ENCODE results near the gene C19orf44. TPM values are rescaled to one million over a fixed set of nuclear protein-coding genes. Genes with fewer than 3 reads are reported as not detected.
"Not testable (repeated sequence)": the region's sequence is repeated elsewhere in the genome, so short reads cannot be mapped to it uniquely, and the experiment has no call there.

Gene C19orf44
- total and polyA plus RNA-seq, 3 experiments from 2014 or later = 1.3 to 5.4 (median 5.1) TPM

DNA sequence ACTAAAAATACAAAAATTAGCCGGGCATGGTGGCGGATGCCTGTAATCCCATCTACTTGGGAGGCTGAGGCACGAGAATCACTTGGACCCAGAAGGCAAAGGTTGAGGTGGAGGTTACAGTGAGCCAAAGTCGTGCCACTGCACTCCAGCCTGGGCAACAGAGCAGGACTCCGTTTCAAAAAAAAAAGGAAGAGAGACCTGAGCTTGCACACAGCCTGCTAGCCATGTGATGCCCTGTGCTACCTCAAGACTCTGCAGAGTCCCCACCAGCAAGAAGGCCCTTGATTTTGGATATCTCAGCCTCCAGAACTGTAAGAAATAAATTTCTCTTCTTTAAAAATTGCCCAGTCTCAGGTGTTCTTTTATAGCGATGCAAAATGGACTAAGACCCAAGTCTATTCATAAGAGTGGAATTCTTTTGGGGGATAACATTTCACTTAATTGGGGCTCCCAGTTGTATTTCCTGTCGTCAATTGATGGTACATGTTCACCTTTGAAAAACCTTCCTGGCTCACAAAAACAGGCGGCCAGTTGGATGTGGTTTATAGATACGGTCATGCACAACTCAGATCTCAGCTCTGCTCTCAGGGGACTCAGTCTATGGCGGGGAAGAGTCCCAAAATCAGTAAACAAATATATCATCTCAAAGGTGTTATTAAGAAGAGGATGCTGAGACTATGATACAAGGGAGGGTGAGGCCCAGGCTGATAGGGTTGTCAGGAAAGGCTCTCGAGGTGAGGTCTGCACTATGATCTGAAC, 48.5 kb downstream of the C19orf44 start:
- Mint-ChIP-seq H3K36me3 (peaks cover 0 to 22% (median 2%) of the 10 kb centered on the region in 3 donors), H3K27ac (peak overlapping the region; percentile 7 to 94 (median 42)), H3K4me3 (peak overlapping the region; percentile 6 to 74 (median 38)), H3K27me3 (no peaks in the 10 kb centered on the region), H3K9me3 (no peaks in the 10 kb centered on the region), H3K4me1 (peaks cover 27 to 41% (median 35%) of the 10 kb centered on the region in 3 donors)
- POLR2A ChIA-PET = no interaction called here
- Histone ChIP-seq H3K4me1 (ENCODE audit: insufficient read depth, low read length) (peaks cover 28% of the 10 kb centered on the region), H3K4me3 (ENCODE audit: low read length) (no peak overlapping the region), H3K27me3 (ENCODE audit: insufficient read depth, low read length, poor library complexity, severe bottlenecking) (no peaks in the 10 kb centered on the region), H3K27ac (ENCODE audit: low read depth, low read length) (no peak overlapping the region), H3K9me3 (ENCODE audit: low read length) (no peaks in the 10 kb centered on the region), H3K36me3 (ENCODE audit: insufficient read depth, low read length) (peaks cover 8% of the 10 kb centered on the region)
- no peak for DNase-seq
- CTCF ChIA-PET = no interaction called here

DNA sequence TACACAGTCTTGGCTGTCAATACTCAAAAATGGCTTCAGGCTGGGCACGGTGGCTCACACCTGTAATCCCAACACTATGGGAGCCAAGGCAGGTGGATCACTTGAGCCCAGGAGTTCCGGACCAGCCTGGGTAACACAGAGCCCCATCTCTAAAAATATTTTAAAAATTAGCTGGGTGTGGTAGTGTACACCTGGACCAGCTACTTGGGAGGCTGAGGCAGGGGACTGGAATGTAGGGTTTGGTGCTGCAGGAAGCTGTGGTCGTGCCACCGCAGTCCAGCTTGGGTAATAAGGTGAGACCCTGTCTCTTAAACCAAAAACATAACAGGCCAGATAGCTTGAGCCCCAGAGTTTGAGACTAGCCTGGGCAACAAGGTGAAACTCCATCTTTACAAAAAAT, 52.8 kb downstream of the C19orf44 start:
- H3K27ac Mint-ChIP-seq = peak overlapping the region in 1 of 8 donors; percentile 36
- H3K27ac ChIP-seq (ENCODE audit: low read depth, low read length) = no peak overlapping the region

DNA sequence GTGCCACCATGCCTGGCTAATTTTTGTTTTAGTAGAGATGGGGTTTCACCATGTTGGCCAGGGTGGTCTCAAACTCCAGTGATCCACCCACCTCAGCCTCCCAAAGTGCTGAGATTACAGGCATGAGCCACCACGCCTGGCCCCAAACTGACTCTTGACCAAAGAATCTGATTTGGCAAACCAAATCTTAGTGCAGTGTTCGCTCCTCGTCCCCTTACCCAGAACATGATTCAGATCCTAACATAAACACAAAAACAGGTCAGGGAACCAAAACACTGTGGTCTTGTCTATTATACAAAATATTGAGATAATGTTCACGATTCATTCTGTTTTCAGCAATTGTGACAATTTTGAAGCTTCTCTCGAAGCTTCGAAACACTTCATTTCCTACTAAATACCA, 55.7 kb downstream of the C19orf44 start:
- DNase-seq; H3K4me3 Mint-ChIP-seq; H3K36me3 ChIP-seq (ENCODE audit: insufficient read depth, low read length); H3K4me1 Mint-ChIP-seq; H3K27ac Mint-ChIP-seq; H3K4me3 ChIP-seq (ENCODE audit: low read length); H3K9me3 Mint-ChIP-seq; H3K27ac ChIP-seq (ENCODE audit: low read depth, low read length); H3K27me3 ChIP-seq (ENCODE audit: insufficient read depth, low read length, poor library complexity, severe bottlenecking); H3K4me1 ChIP-seq (ENCODE audit: insufficient read depth, low read length); H3K9me3 ChIP-seq (ENCODE audit: low read length); CTCF ChIA-PET; POLR2A ChIA-PET; H3K27me3 Mint-ChIP-seq: not testable (repeated sequence)
- H3K36me3 Mint-ChIP-seq = peaks cover 0 to 62% (median 8%) of the 10 kb centered on the region in 3 donors

More for the DNA sequence above, 52.8 kb downstream of the C19orf44 start:
- Mint-ChIP-seq H3K36me3 (peaks cover 0 to 42% (median 9%) of the 10 kb centered on the region in 3 donors), H3K4me1 (peaks cover 9 to 16% (median 15%) of the 10 kb centered on the region in 3 donors), H3K4me3 (no peak overlapping the region), H3K27me3 (no peaks in the 10 kb centered on the region), H3K9me3 (no peaks in the 10 kb centered on the region)
- Histone ChIP-seq H3K9me3 (ENCODE audit: low read length) (no peaks in the 10 kb centered on the region), H3K27me3 (ENCODE audit: insufficient read depth, low read length, poor library complexity, severe bottlenecking) (no peaks in the 10 kb centered on the region), H3K4me3 (ENCODE audit: low read length) (no peak overlapping the region), H3K36me3 (ENCODE audit: insufficient read depth, low read length) (no peaks in the 10 kb centered on the region), H3K4me1 (ENCODE audit: insufficient read depth, low read length) (peaks cover under 1% of the 10 kb centered on the region)
- no peak for DNase-seq
- ChIA-PET POLR2A (no interaction called here), CTCF (no interaction called here)

GRCh38 chr19:16554776-16555175, 58.6 kb downstream of the C19orf44 start:
- Histone ChIP-seq H3K9me3 (ENCODE audit: low read length) (no peaks in the 10 kb centered on the region), H3K27ac (ENCODE audit: low read depth, low read length) (no peak overlapping the region), H3K27me3 (ENCODE audit: insufficient read depth, low read length, poor library complexity, severe bottlenecking) (no peaks in the 10 kb centered on the region), H3K4me1 (ENCODE audit: insufficient read depth, low read length) (no peaks in the 10 kb centered on the region), H3K36me3 (ENCODE audit: insufficient read depth, low read length) (peaks cover 7% of the 10 kb centered on the region), H3K4me3 (ENCODE audit: low read length) (no peak overlapping the region)
- no peak overlapping the region for H3K4me3 Mint-ChIP-seq
- H3K27ac Mint-ChIP-seq = peak overlapping the region in 1 of 8 donors; percentile 60
- no peaks in the 10 kb centered on the region for H3K27me3 Mint-ChIP-seq
- CTCF ChIA-PET = interaction anchor here (1.2 kb wide), 1 partner anchor 105 kb away, joined by 4 read pairs; the partner anchor contains the start of gene SMIM7
- peaks cover 0 to 5% (median 2%) of the 10 kb centered on the region in 3 donors for H3K4me1 Mint-ChIP-seq
- no peak for DNase-seq
- POLR2A ChIA-PET = no interaction called here
- H3K9me3 Mint-ChIP-seq = no peaks in the 10 kb centered on the region
- H3K36me3 Mint-ChIP-seq = peaks cover 3 to 71% (median 11%) of the 10 kb centered on the region in 3 donors

DNA sequence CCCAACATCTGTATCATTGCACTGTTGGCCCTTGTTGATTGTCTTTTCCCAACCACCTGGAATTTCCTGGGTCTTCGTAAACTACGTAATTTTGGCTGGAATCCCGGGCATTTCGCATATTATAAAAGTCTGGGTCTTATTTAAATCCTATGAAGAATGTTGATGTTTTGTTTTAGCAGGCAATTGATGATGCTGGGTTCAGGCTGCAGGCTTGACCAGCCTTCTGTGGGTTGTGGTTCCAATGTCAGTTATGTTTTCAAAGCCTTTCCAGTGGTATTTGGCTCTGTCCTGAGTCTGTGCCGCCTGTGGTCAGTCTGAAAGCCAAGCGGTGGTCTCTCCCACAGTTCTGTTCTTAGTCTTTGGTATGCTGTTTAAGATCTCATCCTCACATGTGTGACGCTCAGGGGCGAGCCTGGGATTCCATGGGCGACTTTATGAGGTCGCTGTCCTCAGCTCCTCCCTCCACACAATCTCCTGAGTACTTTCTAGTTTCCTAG, 63.6 kb downstream of the C19orf44 start:
- CTCF ChIA-PET = no interaction called here
- Mint-ChIP-seq H3K27ac (peak overlapping the region in 2 of 8 donors; percentile 63 to 80), H3K9me3 (no peaks in the 10 kb centered on the region), H3K36me3 (peaks cover 4 to 69% (median 19%) of the 10 kb centered on the region in 3 donors), H3K27me3 (no peaks in the 10 kb centered on the region), H3K4me1 (peaks cover 4 to 10% (median 7%) of the 10 kb centered on the region in 3 donors), H3K4me3 (no peak overlapping the region)
- no peaks in the 10 kb centered on the region for H3K27me3 ChIP-seq (ENCODE audit: insufficient read depth, low read length, poor library complexity, severe bottlenecking)
- H3K4me1 ChIP-seq (ENCODE audit: insufficient read depth, low read length) = no peaks in the 10 kb centered on the region
- no peak overlapping the region for H3K27ac ChIP-seq (ENCODE audit: low read depth, low read length)
- POLR2A ChIA-PET = no interaction called here
- no peak for DNase-seq
- no peaks in the 10 kb centered on the region for H3K9me3 ChIP-seq (ENCODE audit: low read length)
- H3K4me3 ChIP-seq (ENCODE audit: low read length) = no peak overlapping the region
- peaks cover 22% of the 10 kb centered on the region for H3K36me3 ChIP-seq (ENCODE audit: insufficient read depth, low read length)

- Histone ChIP-seq H3K4me3 (ENCODE audit: low read length) (no peak overlapping the region), H3K4me1 (ENCODE audit: insufficient read depth, low read length) (peaks cover 9% of the 10 kb centered on the region), H3K27ac (ENCODE audit: low read depth, low read length) (no peak overlapping the region), H3K9me3 (ENCODE audit: low read length) (no peaks in the 10 kb centered on the region), H3K36me3 (ENCODE audit: insufficient read depth, low read length) (peaks cover 26% of the 10 kb centered on the region), H3K27me3 (ENCODE audit: insufficient read depth, low read length, poor library complexity, severe bottlenecking) (no peaks in the 10 kb centered on the region)
- no peak for DNase-seq
- peaks cover 11 to 22% (median 12%) of the 10 kb centered on the region in 3 donors for H3K4me1 Mint-ChIP-seq
- ChIA-PET CTCF (interaction anchor here (0.7 kb wide), 1 partner anchor 360 kb away, joined by 4 read pairs; no protein-coding TSS in a partner anchor), POLR2A (no interaction called here)
- peak overlapping the region in 5 of 8 donors; percentile 56 to 89 (median 64) for H3K27ac Mint-ChIP-seq
- H3K9me3 Mint-ChIP-seq = no peaks in the 10 kb centered on the region
- H3K36me3 Mint-ChIP-seq = peaks cover 4 to 61% (median 22%) of the 10 kb centered on the region in 3 donors
- H3K27me3 Mint-ChIP-seq = no peaks in the 10 kb centered on the region
- H3K4me3 Mint-ChIP-seq = no peak overlapping the region
Observed at GRCh38 chr19:16561382-16561781, 65.2 kb downstream of the C19orf44 start.

DNA sequence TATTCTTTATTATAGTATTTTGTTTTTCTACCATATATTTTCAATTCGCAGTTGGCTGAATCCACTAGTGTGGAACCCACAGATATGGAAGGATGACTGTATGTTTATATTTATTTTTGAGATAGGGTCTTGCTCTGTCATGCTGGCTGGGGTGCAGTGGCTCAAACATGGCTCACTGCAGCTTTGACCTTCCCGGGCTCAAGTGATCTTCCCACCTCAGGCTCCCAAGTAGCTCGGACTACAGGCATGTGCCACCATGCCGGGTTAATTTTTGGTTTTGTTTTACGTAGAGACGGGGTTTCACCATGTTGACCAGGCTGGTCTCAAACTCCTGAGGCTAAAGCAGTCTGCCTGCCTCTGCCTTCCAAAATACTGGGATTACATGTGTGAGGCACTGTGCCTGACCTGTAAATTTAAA, 66.4 kb downstream of the C19orf44 start:
- Mint-ChIP-seq H3K27me3 (no peaks in the 10 kb centered on the region), H3K27ac (peak overlapping the region in 2 of 8 donors; percentile 58 to 73), H3K9me3 (no peaks in the 10 kb centered on the region), H3K4me1 (peaks cover 18 to 30% (median 20%) of the 10 kb centered on the region in 3 donors), H3K36me3 (peaks cover 4 to 60% (median 21%) of the 10 kb centered on the region in 3 donors), H3K4me3 (no peak overlapping the region)
- no peak overlapping the region for H3K4me3 ChIP-seq (ENCODE audit: low read length)
- no peaks in the 10 kb centered on the region for H3K27me3 ChIP-seq (ENCODE audit: insufficient read depth, low read length, poor library complexity, severe bottlenecking)
- DNase-seq = no peak
- ChIA-PET POLR2A (no interaction called here), CTCF (interaction anchor here (0.7 to 1.3 kb wide), 3 partner anchors 9 to 11 kb away, joined by 3 read pairs; no protein-coding TSS in a partner anchor)
- peaks cover 22% of the 10 kb centered on the region for H3K4me1 ChIP-seq (ENCODE audit: insufficient read depth, low read length)
- no peaks in the 10 kb centered on the region for H3K9me3 ChIP-seq (ENCODE audit: low read length)
- peak overlapping the region; percentile 22 for H3K27ac ChIP-seq (ENCODE audit: low read depth, low read length)
- H3K36me3 ChIP-seq (ENCODE audit: insufficient read depth, low read length) = peaks cover 26% of the 10 kb centered on the region

- H3K27me3 Mint-ChIP-seq = no peaks in the 10 kb centered on the region
- Histone ChIP-seq H3K27me3 (ENCODE audit: insufficient read depth, low read length, poor library complexity, severe bottlenecking) (no peaks in the 10 kb centered on the region), H3K4me1 (ENCODE audit: insufficient read depth, low read length) (peaks cover 25% of the 10 kb centered on the region), H3K4me3 (ENCODE audit: low read length) (no peak overlapping the region), H3K27ac (ENCODE audit: low read depth, low read length) (no peak overlapping the region), H3K36me3 (ENCODE audit: insufficient read depth, low read length) (peaks cover 21% of the 10 kb centered on the region), H3K9me3 (ENCODE audit: low read length) (no peaks in the 10 kb centered on the region)
- peak overlapping the region in 7 of 8 donors; percentile 6 to 86 (median 81) for H3K27ac Mint-ChIP-seq
- ChIA-PET CTCF (interaction anchor here (1.2 kb wide), 1 partner anchor 18 kb away, joined by 3 read pairs; no protein-coding TSS in a partner anchor), POLR2A (no interaction called here)
- no peak overlapping the region for H3K4me3 Mint-ChIP-seq
- DNase-seq = no peak
- H3K9me3 Mint-ChIP-seq = no peaks in the 10 kb centered on the region
- peaks cover 23 to 40% (median 25%) of the 10 kb centered on the region in 3 donors for H3K4me1 Mint-ChIP-seq
- H3K36me3 Mint-ChIP-seq = peaks cover 0 to 68% (median 24%) of the 10 kb centered on the region in 3 donors
Observed at GRCh38 chr19:16564842-16565241, 68.6 kb downstream of the C19orf44 start.
